T-helper 1 cell (primary cell): ENCODE data around the gene SPTBN5.

Experiments
- DNase-seq, 5 donors: peaks; one replicate each; pipeline ENCODE4 v3.0.0-alpha.2; 2012 to 2020

Gene SPTBN5

GRCh38 chr15:41801185-41801584, 92.7 kb downstream of the SPTBN5 start:
- DNase-seq: no peak

GRCh38 chr15:41799488-41799805, 94.4 kb downstream of the SPTBN5 start:
- DNase-seq: no peak

- DNase-seq: no peak
Observed at GRCh38 chr15:41798607-41799487, 95.0 kb downstream of the SPTBN5 start.
